PC-3 (cell line): Measurements from ENCODE around the gene DTNBP1. TPM values are rescaled to one million over a fixed set of nuclear protein-coding genes. Genes with fewer than 3 reads are reported as not detected.

Source experiments
- ATAC-seq: fragments of 200-7000 bp; cut with Tn5 transposase; 2 replicates; pipeline ENCODE4 v1.9.1; 2020; ENCODE audit warnings: mild to moderate bottlenecking, moderate library complexity
- BruUV-seq: library from RNA; stranded (reverse); fragments of 400-500 nt; replicated peaks from 2 replicates; lab custom pipeline; 2021; lab: Mats Ljungman, UMichigan
- CTCF ChIA-PET: fragments of 300-600 bp; sonication (Branson Sonifier 250); formaldehyde crosslinking; loops from one replicate; lab custom pipeline; 2022; ENCODE audit warnings: antibody characterized with exemption; lab: Charles Lee
- POLR2A ChIA-PET: fragments of 300-600 bp; sonication (Branson Sonifier 250); formaldehyde crosslinking; loops from one replicate; lab custom pipeline; 2022; ENCODE audit warnings: antibody characterized with exemption; ENCODE audit not compliant: unreplicated experiment; lab: Charles Lee
- DNase-seq: peaks from one replicate; pipeline ENCODE4 v3.0.0-alpha.2; 2015
- H2AFZ ChIP-seq: fragments of 300-600 bp; sonication (generic); 2 replicates; pipeline ENCODE4 v1.6.0; 2016; ENCODE audit warnings: antibody characterized with exemption, low read length
- H3F3A ChIP-seq: fragments of 300-600 bp; sonication (generic); one replicate; pipeline ENCODE4 v1.6.0; 2017; ENCODE audit warnings: antibody characterized with exemption, low read length, control low read depth, mild to moderate bottlenecking; ENCODE audit not compliant: unreplicated experiment
- H3K27ac ChIP-seq: fragments of 300-600 bp; sonication (generic); 2 replicates; pipeline ENCODE4 v1.5.1; 2016; ENCODE audit warnings: mild to moderate bottlenecking, low read length
- H3K27me3 ChIP-seq: fragments of 300-600 bp; sonication (generic); 2 replicates; pipeline ENCODE4 v1.6.1; 2016; ENCODE audit warnings: low read length, mixed read lengths
- H3K36me3 ChIP-seq: fragments of 300-600 bp; sonication (generic); 2 replicates; pipeline ENCODE4 v1.6.1; 2016; ENCODE audit warnings: low read depth, mixed run types, low read length, mixed read lengths
- H3K4me1 ChIP-seq: fragments of 300-600 bp; sonication (generic); 2 replicates; pipeline ENCODE4 v1.5.1; 2016; ENCODE audit warnings: low read length; ENCODE audit not compliant: insufficient read depth
- H3K4me2 ChIP-seq: fragments of 300-600 bp; sonication (generic); 2 replicates; pipeline ENCODE4 v1.6.0; 2016; ENCODE audit warnings: low read length
- H3K4me3 ChIP-seq: fragments of 300-600 bp; sonication (generic); 2 replicates; pipeline ENCODE4 v1.5.1; 2016; ENCODE audit warnings: mild to moderate bottlenecking, low read length, mixed read lengths
- H3K79me2 ChIP-seq: fragments of 300-600 bp; sonication (generic); 2 replicates; pipeline ENCODE4 v1.6.1; 2017; ENCODE audit warnings: low read length, mixed read lengths
- H3K9ac ChIP-seq: fragments of 300-600 bp; sonication (generic); 2 replicates; pipeline ENCODE4 v1.6.0; 2016; ENCODE audit warnings: mild to moderate bottlenecking, low read length
- H3K9me2 ChIP-seq: fragments of 300-600 bp; sonication (generic); replicated peaks from 2 replicates; pipeline ENCODE4 v1.6.1; 2016; ENCODE audit warnings: mixed run types, low read length, mixed read lengths
- H3K9me3 ChIP-seq: fragments of 300-600 bp; sonication (generic); 2 replicates; pipeline ENCODE4 v1.6.1; 2016; ENCODE audit warnings: low read length, mixed read lengths
- H4K20me1 ChIP-seq: fragments of 300-600 bp; sonication (generic); 2 replicates; pipeline ENCODE4 v1.6.1; 2016; ENCODE audit warnings: low read length, mixed read lengths
- EZH2 ChIP-seq: fragments of 300-600 bp; sonication (generic); IDR thresholded peaks from one replicate; pipeline ENCODE4 v1.6.1; 2017; ENCODE audit warnings: antibody characterized with exemption, mild to moderate bottlenecking, low read length; ENCODE audit not compliant: unreplicated experiment
- EZH2phosphoT487 ChIP-seq: fragments of 300-600 bp; sonication (generic); IDR thresholded peaks from 2 replicates; pipeline ENCODE4 v1.6.1; 2018; ENCODE audit warnings: mild to moderate bottlenecking, antibody characterized with exemption, low read length, borderline replicate concordance
- intact Hi-C: fragments of 100-400 bp; cut with micrococcal nuclease; formaldehyde crosslinking; loops from 2 replicates; pipeline ENCODE4 v1.9.0; 2023
- total RNA-seq: library from RNA; depleted of rRNA; stranded (reverse); fragments of >200 nt; gene quantifications from 2 replicates; pipeline ENCODE4 v1.2.3, GENCODE V29; 2014
- TF ChIP-seq, protein P1 (sequence below): fragments of 300-600 bp; sonication (generic); conservative IDR thresholded peaks from 2 replicates; pipeline ENCODE4 v1.5.1; 2017; ENCODE audit warnings: antibody characterized with exemption, low read depth, mild to moderate bottlenecking, low read length

DTNBP1 gene
- total RNA-seq, 1 experiment from 2014 or later = 7.9 TPM

- no peak overlapping the region for H3K9ac ChIP-seq
- ATAC-seq (no peak), DNase-seq (no peak)
- H3K27me3 ChIP-seq = no peaks in the 10 kb centered on the region
- H3K9me3 ChIP-seq = no peaks in the 10 kb centered on the region
- no peaks in the 10 kb centered on the region for H3K79me2 ChIP-seq
- ChIA-PET CTCF (no interaction called here), POLR2A (no interaction called here)
- no peaks in the 10 kb centered on the region for H3K4me1 ChIP-seq
- no peaks in the 10 kb centered on the region for H3F3A ChIP-seq
- no peaks in the 10 kb centered on the region for H3K9me2 ChIP-seq
- TF ChIP-seq EZH2 = no peak
- H2AFZ ChIP-seq = no peak overlapping the region
- no peak overlapping the region for H3K4me2 ChIP-seq
- no peaks in the 10 kb centered on the region for H4K20me1 ChIP-seq
- no peaks in the 10 kb centered on the region for H3K36me3 ChIP-seq
- H3K4me3 ChIP-seq = no peak overlapping the region
- intact Hi-C loops = no loop called here
- H3K27ac ChIP-seq = no peak overlapping the region
- BruUV-seq = no TSS peak
These were observed 35.1 kb upstream of the DTNBP1 start for GRCh38 chr6:15697895-15698294.

DNA sequence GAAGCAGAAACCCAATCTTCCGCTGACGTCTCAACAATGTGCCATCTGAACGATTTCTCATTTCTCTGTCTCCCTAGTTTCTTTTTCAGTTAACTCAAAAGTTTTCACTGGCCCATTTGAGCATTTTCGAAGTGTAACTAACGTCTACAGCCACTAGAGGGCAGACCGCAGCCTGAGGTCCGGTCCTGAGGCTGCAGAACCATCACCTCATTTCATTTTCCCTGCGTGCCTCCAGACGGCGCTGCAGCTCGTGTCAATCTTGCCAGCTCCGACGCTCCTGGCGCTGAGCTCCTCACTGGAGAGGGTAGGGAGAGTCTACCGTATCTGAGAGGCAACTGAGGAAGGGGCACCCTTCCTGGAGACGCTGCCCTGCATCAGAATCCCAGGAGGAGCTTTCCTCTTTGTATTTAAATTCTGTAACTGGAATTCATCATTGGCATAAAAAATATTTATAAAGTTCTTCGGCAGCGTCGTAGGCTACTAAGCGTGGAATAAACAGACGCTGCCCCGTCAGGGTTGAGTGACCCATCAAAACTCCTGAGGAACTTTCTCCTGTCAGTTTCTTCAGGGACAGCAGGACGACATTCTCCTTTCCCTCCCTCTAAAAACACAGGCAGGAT lies 28.5 kb upstream of the DTNBP1 start:
- H3K9me2 ChIP-seq = no peaks in the 10 kb centered on the region
- DNase-seq (peak; percentile 92), ATAC-seq (peak; percentile 99)
- BruUV-seq = no TSS peak
- no peaks in the 10 kb centered on the region for H4K20me1 ChIP-seq
- H3F3A ChIP-seq = no peaks in the 10 kb centered on the region
- no peak for TF ChIP-seq EZH2phosphoT487
- TF ChIP-seq, protein P1, sequence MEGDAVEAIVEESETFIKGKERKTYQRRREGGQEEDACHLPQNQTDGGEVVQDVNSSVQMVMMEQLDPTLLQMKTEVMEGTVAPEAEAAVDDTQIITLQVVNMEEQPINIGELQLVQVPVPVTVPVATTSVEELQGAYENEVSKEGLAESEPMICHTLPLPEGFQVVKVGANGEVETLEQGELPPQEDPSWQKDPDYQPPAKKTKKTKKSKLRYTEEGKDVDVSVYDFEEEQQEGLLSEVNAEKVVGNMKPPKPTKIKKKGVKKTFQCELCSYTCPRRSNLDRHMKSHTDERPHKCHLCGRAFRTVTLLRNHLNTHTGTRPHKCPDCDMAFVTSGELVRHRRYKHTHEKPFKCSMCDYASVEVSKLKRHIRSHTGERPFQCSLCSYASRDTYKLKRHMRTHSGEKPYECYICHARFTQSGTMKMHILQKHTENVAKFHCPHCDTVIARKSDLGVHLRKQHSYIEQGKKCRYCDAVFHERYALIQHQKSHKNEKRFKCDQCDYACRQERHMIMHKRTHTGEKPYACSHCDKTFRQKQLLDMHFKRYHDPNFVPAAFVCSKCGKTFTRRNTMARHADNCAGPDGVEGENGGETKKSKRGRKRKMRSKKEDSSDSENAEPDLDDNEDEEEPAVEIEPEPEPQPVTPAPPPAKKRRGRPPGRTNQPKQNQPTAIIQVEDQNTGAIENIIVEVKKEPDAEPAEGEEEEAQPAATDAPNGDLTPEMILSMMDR = peak; percentile 99
- no peak for TF ChIP-seq EZH2
- H3K4me1 ChIP-seq = peaks cover 9% of the 10 kb centered on the region
- no peaks in the 10 kb centered on the region for H3K36me3 ChIP-seq
- H3K4me3 ChIP-seq = peak overlapping the region; percentile 67
- intact Hi-C loops = loop anchor here (1.0 to 5.0 kb wide), 4 partner anchors 201 to 515 kb away; partner anchors contain the start of gene MYLIP
- H2AFZ ChIP-seq = peak overlapping the region; percentile 89
- H3K27me3 ChIP-seq = no peaks in the 10 kb centered on the region
- H3K27ac ChIP-seq = no peak overlapping the region
- H3K9me3 ChIP-seq = no peaks in the 10 kb centered on the region
- CTCF ChIA-PET = interaction anchor here (0.5 to 1.1 kb wide), 18 partner anchors 20 to 1453 kb away, joined by 3 to 29 read pairs (median 4); no protein-coding TSS in a partner anchor
- POLR2A ChIA-PET = interaction anchor here (0.5 kb wide), 1 partner anchor 359 kb away, joined by 3 read pairs; no protein-coding TSS in a partner anchor
- H3K79me2 ChIP-seq = no peaks in the 10 kb centered on the region
- peak overlapping the region; percentile 79 for H3K4me2 ChIP-seq
- H3K9ac ChIP-seq = 0 out of 2 replicates have a peak overlapping the region, but pooled peaks have one; percentile 10

DNA sequence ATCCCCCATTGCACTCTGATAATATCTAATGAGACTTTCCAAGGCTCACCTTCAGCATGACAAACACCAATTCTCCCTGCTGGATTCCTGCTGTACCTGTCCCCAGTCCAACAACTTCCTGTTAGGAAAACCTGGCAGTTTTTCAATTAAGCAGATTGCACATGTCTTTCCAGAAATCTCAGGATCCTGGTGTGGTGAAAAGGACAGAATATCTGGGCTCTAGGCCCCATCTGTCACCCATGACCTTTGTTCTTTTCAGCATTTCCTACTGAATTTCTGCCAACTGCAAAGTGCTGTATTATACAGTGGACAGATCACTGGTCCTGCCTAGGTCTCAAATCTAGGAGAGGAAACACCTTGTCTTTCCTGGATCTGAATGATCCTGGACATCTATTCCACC lies 27.7 kb upstream of the DTNBP1 start:
- Histone ChIP-seq H3K4me1 (peaks cover 9% of the 10 kb centered on the region), H3K36me3 (no peaks in the 10 kb centered on the region), H4K20me1 (no peaks in the 10 kb centered on the region), H3F3A (no peaks in the 10 kb centered on the region), H3K27ac (no peak overlapping the region), H2AFZ (peak overlapping the region; percentile 80), H3K27me3 (no peaks in the 10 kb centered on the region), H3K9ac (no peak overlapping the region), H3K79me2 (no peaks in the 10 kb centered on the region), H3K4me3 (peak overlapping the region; percentile 67; the same call in 1 of the 2 replicates), H3K4me2 (peak overlapping the region; percentile 79), H3K9me3 (no peaks in the 10 kb centered on the region), H3K9me2 (no peaks in the 10 kb centered on the region)
- TF ChIP-seq EZH2phosphoT487 = no peak
- TF ChIP-seq, protein P1 = no peak
- no peak for TF ChIP-seq EZH2
- BruUV-seq = no TSS peak
- DNase-seq (peak; percentile 11), ATAC-seq (no peak; the same call in 1 of the 2 replicates)
- intact Hi-C loops = loop anchor here (5.0 kb wide), 2 partner anchors 202 to 437 kb away; partner anchors contain the start of gene MYLIP
- POLR2A ChIA-PET = no interaction called here
- CTCF ChIA-PET = no interaction called here
